Thyroid gland (tissue), 4 donors: ENCODE results near the gene SDCCAG8. TPM values are rescaled to one million over a fixed set of nuclear protein-coding genes. Genes with fewer than 3 reads are reported as not detected.

ENCODE experiments used
- DNase-seq, 2 donors: peaks; one replicate each; pipeline ENCODE4 v3.0.0-alpha.2; 2019
- H3K27ac ChIP-seq, 3 donors: fragments of 200-600 bp; sonication (generic); 1 replicate in 2 of 3; 2 replicates in 1 of 3; pipeline ENCODE4 v1.5.1; 2016 to 2019; ENCODE audit warnings: mild to moderate bottlenecking in 1 of 3, moderate library complexity in 1 of 3
- H3K27me3 ChIP-seq: fragments of 200-600 bp; sonication (generic); one replicate; pipeline ENCODE4 v1.5.1; 2019
- H3K36me3 ChIP-seq, 2 donors: fragments of 200-600 bp; sonication (generic); one replicate each; pipeline ENCODE4 v1.5.1; 2016 to 2019
- H3K4me1 ChIP-seq, 2 donors: fragments of 200-600 bp; sonication (generic); one replicate each; pipeline ENCODE4 v1.5.1; 2017 to 2019
- H3K4me3 ChIP-seq, 3 donors: fragments of 200-600 bp; sonication (generic); replicated peaks in 1 of 3; 1 replicate in 2 of 3; 2 replicates in 1 of 3; pipeline ENCODE4 v1.5.1; 2016; ENCODE audit warnings: mild to moderate bottlenecking in 1 of 3
- H3K9me3 ChIP-seq: fragments of 200-600 bp; sonication (generic); one replicate; pipeline ENCODE4 v1.5.1; 2017
- POLR2A ChIP-seq, 2 donors: fragments of 450-650 bp; IDR thresholded peaks; one replicate each; pipeline ENCODE4 v1.6.1; 2017; ENCODE audit warnings: antibody characterized with exemption in 2 of 2, mild to moderate bottlenecking in 2 of 2, moderate library complexity in 1 of 2
- WGBS, 2 donors: methylation state at CpG; one replicate each; pipeline ENCODE4 v1.1.5; 2017; 5-methylcytosine and 5-hydroxymethylcytosine counted together
- intact Hi-C: fragments of 100-400 bp; cut with DNase I; formaldehyde crosslinking; loops from one replicate; pipeline ENCODE4 v1.15.1; 2023
- total RNA-seq, 4 donors: library from RNA; depleted of rRNA; stranded (reverse); fragments of >200 nt; gene quantifications; one replicate each; pipeline ENCODE4 v1.2.3, GENCODE V29; 2016
- TF ChIP-seq, protein P1 (sequence below), 6 experiments: fragments of 200-600 bp in 3 of 6; fragments of 450-650 bp in 3 of 6; sonication (generic) in 3 of 6; IDR thresholded peaks; one replicate each; pipeline ENCODE4 v1.5.1; 2016 to 2019; ENCODE audit warnings: antibody characterized with exemption in 6 of 6, mild to moderate bottlenecking in 2 of 6, inconsistent platforms in 1 of 6, moderate library complexity in 1 of 6

Gene SDCCAG8
- total RNA-seq, 4 donors from 2014 or later = 105 to 193 (median 115) TPM

- Histone ChIP-seq H3K27me3 (no peaks in the 10 kb centered on the region), H3K4me3 (no peak overlapping the region), H3K27ac (no peak overlapping the region), H3K4me1 (peaks cover 0 to 6% of the 10 kb centered on the region in 2 donors), H3K9me3 (no peaks in the 10 kb centered on the region), H3K36me3 (no peaks in the 10 kb centered on the region)
- DNase-seq = no peak
- intact Hi-C loops = no loop called here
- 92 to 96% methylated on average over 9 of the region's 9 CpGs for WGBS, 2 donors
- no peak for TF ChIP-seq POLR2A (IDR thresholded peaks at IDR 0.05)
- TF ChIP-seq, protein P1, sequence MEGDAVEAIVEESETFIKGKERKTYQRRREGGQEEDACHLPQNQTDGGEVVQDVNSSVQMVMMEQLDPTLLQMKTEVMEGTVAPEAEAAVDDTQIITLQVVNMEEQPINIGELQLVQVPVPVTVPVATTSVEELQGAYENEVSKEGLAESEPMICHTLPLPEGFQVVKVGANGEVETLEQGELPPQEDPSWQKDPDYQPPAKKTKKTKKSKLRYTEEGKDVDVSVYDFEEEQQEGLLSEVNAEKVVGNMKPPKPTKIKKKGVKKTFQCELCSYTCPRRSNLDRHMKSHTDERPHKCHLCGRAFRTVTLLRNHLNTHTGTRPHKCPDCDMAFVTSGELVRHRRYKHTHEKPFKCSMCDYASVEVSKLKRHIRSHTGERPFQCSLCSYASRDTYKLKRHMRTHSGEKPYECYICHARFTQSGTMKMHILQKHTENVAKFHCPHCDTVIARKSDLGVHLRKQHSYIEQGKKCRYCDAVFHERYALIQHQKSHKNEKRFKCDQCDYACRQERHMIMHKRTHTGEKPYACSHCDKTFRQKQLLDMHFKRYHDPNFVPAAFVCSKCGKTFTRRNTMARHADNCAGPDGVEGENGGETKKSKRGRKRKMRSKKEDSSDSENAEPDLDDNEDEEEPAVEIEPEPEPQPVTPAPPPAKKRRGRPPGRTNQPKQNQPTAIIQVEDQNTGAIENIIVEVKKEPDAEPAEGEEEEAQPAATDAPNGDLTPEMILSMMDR (IDR thresholded peaks at IDR 0.05) = no peak
Observed at GRCh38 chr1:243474906-243475305, 219.1 kb downstream of the SDCCAG8 start.

GRCh38 chr1:243475966-243476365, 220.1 kb downstream of the SDCCAG8 start:
- DNase-seq = no peak
- H3K27me3 ChIP-seq = no peaks in the 10 kb centered on the region
- H3K9me3 ChIP-seq = no peaks in the 10 kb centered on the region
- no peaks in the 10 kb centered on the region for H3K36me3 ChIP-seq
- TF ChIP-seq, protein P1 (IDR thresholded peaks at IDR 0.05) = no peak
- no peak for TF ChIP-seq POLR2A (IDR thresholded peaks at IDR 0.05)
- no peak overlapping the region for H3K27ac ChIP-seq
- H3K4me1 ChIP-seq = peaks cover 0 to 6% of the 10 kb centered on the region in 2 donors
- 83 to 93% methylated on average over 7 of the region's 7 CpGs for WGBS, 2 donors
- intact Hi-C loops = no loop called here
- no peak overlapping the region for H3K4me3 ChIP-seq

DNA sequence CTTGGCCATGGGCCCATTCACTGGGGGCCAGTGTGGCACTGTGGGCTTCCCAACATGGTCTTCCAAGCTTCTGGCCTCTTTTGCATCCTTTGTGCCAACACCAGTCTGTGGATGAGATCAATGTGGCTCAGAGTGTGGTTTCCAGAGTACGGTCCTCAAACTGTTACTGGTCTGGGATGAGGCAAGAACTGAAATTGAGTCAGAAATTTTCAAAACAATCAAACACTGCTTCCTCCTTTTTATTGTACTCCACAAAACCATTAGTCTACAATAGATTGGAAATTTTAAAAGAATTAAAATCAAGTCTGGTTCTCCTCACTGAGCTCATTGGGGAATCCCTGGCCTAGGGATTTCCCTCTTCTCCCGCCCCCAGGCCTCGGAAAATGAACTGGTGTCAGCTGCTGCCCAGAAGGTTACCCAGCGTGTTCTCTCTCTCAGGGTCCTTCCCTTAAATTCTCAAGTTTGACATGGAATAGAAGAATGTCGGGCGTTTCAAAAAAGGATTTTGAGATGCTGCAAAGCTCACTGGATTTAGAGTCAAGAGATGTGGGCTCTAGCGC, 222.0 kb downstream of the SDCCAG8 start:
- Histone ChIP-seq H3K27ac (no peak overlapping the region), H3K36me3 (no peaks in the 10 kb centered on the region), H3K9me3 (no peaks in the 10 kb centered on the region), H3K27me3 (no peaks in the 10 kb centered on the region), H3K4me3 (no peak overlapping the region), H3K4me1 (peaks cover 6 to 8% of the 10 kb centered on the region in 2 donors)
- no peak for DNase-seq
- intact Hi-C loops = no loop called here
- 94 to 95% methylated on average over 7 of the region's 7 CpGs for WGBS, 2 donors
- TF ChIP-seq, protein P1 (IDR thresholded peaks at IDR 0.05) = no peak
- no peak for TF ChIP-seq POLR2A (IDR thresholded peaks at IDR 0.05)

DNA sequence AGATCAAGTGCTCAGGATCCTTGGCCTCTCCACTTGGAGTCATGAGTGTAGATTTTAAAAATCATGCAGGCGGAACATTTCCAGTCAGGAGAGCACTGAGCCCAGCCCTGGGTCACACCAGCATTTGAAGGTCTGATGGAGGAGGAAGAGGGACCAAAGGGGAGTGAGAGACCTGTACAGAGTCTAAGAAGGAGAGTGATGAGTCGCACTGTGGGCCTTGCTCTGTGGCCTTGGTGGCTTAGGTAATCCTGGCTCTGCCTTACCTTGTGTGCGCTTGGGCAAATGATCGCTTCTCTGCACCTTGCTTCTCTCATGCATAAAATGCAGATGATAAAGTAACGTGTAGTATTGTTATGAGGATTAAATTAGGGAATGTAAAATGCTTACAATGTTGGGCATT, 225.3 kb downstream of the SDCCAG8 start:
- Histone ChIP-seq H3K9me3 (no peaks in the 10 kb centered on the region), H3K27me3 (no peaks in the 10 kb centered on the region), H3K36me3 (no peaks in the 10 kb centered on the region), H3K27ac (no peak overlapping the region), H3K4me3 (no peak overlapping the region), H3K4me1 (peaks cover 6 to 11% of the 10 kb centered on the region in 2 donors)
- no peak for DNase-seq
- WGBS, 2 donors = 99% methylated on average over 5 of the region's 5 CpGs
- TF ChIP-seq, protein P1 (IDR thresholded peaks at IDR 0.05) = no peak
- no peak for TF ChIP-seq POLR2A (IDR thresholded peaks at IDR 0.05)
- intact Hi-C loops = no loop called here

DNA sequence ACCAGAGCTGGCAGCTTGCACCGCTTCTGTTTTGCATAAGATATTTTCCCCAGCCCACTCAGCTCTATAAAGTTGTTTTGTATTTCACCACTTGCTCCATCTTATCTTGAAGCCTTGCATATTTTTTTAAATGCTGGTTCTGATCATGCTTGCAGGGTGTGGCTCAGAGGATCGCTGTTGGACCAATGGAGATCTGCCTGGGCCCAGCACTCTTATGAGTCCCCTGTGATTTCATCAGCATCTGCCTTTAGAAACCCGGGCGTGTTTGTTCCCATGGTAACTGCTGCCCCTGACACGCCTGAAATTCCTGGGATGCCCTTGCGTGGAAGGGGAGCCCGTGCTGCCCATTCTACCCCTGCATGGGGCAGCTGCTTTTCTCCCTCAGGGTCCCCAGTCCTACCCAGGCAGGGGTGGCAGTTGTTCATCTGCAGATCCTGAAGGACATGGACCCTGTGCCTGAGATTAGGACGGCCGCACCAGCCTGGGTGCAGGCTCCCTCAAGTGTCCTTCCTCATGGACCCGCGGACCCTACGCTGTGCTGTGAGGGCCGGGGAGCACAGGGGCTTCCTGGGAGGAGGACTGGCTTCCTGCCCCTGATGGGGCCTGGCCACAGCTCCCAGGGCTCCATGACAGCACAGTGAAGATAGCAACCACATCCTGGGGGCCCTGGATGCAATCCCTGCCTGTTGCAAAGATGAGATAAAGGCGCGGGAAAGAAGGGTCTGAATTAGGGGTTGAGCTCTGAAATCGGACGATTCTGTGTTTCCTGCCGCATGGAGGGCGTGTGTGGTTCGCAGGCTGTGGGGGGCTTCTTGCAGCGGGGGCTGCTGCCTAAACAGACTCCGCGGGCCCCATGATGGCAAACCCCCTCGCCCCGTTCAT, 226.5 kb downstream of the SDCCAG8 start:
- no peaks in the 10 kb centered on the region for H3K36me3 ChIP-seq
- peak overlapping the region in 2 of 3 donors; percentile 34 to 53 for H3K4me3 ChIP-seq
- TF ChIP-seq, protein P1 (IDR thresholded peaks at IDR 0.05) = no peak
- no peak for TF ChIP-seq POLR2A (IDR thresholded peaks at IDR 0.05)
- no peaks in the 10 kb centered on the region for H3K27me3 ChIP-seq
- WGBS, 2 donors = 45 to 47% methylated on average over 20 of the region's 25 CpGs
- peak overlapping the region in 1 of 3 donors; percentile 31 for H3K27ac ChIP-seq
- intact Hi-C loops = no loop called here
- no peaks in the 10 kb centered on the region for H3K9me3 ChIP-seq
- H3K4me1 ChIP-seq = peaks cover 6 to 11% of the 10 kb centered on the region in 2 donors
- DNase-seq = no peak
